Cardiac septum (tissue), 1 donor: Measurements from ENCODE around the gene UBE2QL1. TPM values are rescaled to one million over a fixed set of nuclear protein-coding genes. Genes with fewer than 3 reads are reported as not detected.

ENCODE experiments used
- DNase-seq: peaks from one replicate; pipeline ENCODE4 v3.0.0-alpha.2; 2020; ENCODE audit warnings: low spot score
- intact Hi-C: fragments of 100-400 bp; cut with DNase I; formaldehyde crosslinking; loops from one replicate; pipeline ENCODE4 v1.14.0; 2022
- total RNA-seq: library from RNA; stranded (reverse); fragmentation: NEBNext Ultra II Directional; extraction: Animal tissue kit (Norgen Biotek cat#: 25700); gene quantifications from one replicate; pipeline ENCODE4 v1.2.1, GENCODE V29; 2021
- donor health status: DM: no; HTN: no; CAD: no.

UBE2QL1 gene
- total RNA-seq, 1 donor from 2014 or later = 13.1 TPM

DNA sequence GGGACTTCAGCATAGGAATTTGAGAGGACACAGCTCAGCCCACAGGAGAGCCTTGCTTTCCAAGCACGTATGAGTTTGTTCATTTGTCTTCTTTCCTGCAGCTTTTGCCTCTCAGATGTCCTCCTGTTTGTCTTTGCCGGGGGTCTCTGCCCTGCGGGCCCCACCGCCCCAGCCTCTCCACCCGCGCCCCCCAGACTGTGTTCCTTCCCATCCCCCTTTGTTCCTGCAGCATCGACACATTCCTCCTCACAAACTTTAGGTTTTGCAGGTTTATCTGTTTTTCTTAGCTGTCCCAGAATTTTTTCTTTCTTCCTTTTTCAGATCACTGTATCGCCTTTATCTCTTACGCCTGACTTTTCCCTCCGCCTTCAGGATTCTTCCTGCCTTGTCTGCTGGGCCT is 18.9 kb downstream of the UBE2QL1 start:
- no peak for DNase-seq
- intact Hi-C loops = no loop called here

DNA sequence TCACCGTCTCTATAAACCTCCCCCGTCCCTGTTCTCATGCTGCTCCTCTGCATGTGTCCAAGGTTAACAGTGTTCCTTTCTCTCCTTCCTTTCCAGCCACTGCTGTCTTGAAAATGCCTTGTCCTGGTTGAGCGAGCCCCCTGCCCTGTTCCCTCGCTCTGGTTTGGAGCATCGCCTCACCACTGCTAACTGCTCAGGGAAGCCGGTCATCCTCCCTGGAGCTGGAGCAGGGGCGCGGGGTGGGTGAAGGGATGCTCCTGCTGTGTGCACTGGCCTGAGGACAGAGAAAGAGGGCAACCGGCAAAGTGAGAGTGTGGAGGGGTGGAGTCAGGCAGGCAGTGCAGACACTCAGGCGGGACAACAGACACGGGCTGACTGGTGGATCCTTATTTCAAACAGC is 19.4 kb downstream of the UBE2QL1 start:
- intact Hi-C loops = no loop called here
- peak; percentile 74 for DNase-seq

GRCh38 chr5:6468870-6469269 is 20.2 kb downstream of the UBE2QL1 start:
- DNase-seq = peak; percentile 60
- intact Hi-C loops = no loop called here

DNA sequence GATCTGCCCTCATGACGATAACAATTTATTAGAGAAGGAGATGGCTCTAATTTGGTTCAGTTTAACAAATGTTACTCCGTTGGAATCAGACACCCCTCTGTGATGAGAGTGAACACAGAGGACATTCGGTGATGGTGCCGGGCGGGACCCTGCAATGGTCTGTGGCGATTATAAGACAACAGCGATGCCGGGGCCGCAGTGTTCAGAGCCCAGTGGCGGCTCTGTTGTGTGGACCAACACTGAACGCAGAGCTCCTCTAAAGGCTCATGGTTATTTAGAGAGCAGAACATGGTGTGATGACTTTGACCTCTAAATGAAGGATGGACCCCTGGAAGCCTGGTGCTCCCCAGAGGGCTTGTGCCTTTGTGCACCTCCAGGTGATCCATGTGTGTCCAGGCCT is 21.2 kb downstream of the UBE2QL1 start:
- intact Hi-C loops = no loop called here
- DNase-seq = peak; percentile 66

DNA sequence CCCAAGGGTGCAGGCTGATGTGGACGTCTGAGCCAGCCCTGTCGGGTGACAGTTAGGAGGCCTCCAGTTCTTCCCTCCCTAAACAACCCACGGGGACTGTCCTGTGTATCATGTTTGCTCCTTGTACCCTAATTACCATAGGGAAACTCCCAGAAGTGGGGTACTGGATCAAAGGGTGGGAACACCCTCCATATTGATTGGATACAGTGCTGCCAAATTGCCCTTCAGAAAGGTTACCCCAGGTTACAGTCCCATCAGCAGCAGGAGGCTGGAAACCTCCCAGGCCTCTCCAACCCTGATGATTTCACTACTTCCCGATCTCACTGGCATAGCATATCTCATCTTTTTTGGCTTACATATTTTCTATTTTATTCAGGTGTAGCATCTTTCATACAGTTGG is 22.0 kb downstream of the UBE2QL1 start:
- intact Hi-C loops = no loop called here
- DNase-seq = no peak

- peak; percentile 57 for DNase-seq
- intact Hi-C loops = no loop called here
Observed at GRCh38 chr5:6471252-6471651, 22.6 kb downstream of the UBE2QL1 start.

GRCh38 chr5:6472792-6473191 is 24.1 kb downstream of the UBE2QL1 start:
- DNase-seq = peak; percentile 24
- intact Hi-C loops = no loop called here

DNA sequence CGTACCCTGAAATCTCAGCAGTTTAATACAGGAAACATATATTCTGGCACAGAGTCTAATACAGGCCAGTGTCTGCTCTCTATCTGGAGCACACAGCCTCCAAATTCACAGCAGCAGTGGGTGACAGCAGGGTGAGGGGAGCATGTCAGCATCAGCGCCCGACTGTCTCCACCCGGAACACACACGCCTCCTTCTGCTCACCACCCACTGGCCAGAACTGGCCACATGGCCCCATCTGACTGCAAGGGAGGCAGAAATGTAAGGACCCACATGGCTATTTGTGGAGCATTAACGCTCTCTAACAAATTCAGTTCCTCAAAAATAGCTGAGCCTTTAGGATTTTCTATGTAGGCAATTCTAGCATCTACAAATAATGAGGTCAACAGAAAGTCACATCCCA is 24.6 kb downstream of the UBE2QL1 start:
- intact Hi-C loops = no loop called here
- DNase-seq = peak; percentile 76

DNA sequence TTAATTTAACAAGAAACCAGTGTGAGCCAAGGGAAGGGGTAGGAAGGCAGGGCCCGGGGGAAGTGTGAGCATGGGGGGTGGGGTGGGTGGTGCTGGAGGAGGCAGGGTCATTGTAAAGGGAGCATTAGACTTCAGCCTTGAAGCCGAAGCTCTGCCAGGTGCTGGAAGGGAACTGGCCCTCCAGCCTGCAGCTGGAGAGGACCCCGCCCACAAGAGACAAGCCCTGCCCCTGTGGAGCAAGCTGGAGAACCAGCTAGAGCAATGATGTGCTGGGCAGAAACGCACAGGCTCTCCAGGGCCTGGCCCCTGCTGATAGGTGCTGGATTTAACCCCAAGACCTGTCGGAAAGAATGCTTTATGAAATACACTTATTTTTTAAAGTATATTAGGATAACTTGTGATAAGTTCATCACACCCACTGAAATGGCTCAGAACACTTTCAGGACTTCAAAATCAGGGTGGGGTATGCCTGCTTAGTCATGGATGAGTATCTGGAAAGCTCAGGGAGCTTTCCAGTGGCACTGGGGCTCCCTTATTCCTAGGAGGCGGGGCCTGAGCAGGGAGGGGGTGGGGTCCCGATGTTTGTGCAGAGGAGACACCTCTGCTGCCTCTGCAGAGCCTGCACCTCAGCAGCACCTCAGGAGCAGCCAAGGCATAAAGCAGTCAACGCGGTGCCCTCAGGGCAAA is 27.1 kb downstream of the UBE2QL1 start:
- DNase-seq = peak; percentile 72
- intact Hi-C loops = no loop called here

GRCh38 chr5:6476313-6476661 is 27.6 kb downstream of the UBE2QL1 start:
- intact Hi-C loops = no loop called here
- peak; percentile 60 for DNase-seq

DNA sequence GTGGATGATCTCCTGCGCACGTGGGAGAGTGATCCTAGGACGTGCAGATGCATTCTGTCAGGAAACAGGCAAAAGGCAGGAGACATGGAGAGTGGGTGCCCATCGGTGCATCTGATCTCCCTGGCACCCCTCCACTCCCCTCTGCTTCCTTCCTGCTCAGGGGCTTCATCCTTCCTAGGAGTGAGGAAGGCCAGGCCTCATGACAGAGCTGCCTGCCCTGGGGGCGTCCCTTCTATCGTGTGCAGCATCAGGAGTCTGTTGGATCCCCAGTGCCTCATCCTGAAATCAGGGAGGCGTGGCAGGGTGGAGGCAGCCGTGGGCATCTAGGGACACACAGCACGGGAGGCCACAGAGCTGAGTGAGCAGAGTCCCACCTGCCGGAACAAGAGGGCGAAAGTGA is 30.1 kb downstream of the UBE2QL1 start:
- DNase-seq = peak; percentile 58
- intact Hi-C loops = no loop called here

DNA sequence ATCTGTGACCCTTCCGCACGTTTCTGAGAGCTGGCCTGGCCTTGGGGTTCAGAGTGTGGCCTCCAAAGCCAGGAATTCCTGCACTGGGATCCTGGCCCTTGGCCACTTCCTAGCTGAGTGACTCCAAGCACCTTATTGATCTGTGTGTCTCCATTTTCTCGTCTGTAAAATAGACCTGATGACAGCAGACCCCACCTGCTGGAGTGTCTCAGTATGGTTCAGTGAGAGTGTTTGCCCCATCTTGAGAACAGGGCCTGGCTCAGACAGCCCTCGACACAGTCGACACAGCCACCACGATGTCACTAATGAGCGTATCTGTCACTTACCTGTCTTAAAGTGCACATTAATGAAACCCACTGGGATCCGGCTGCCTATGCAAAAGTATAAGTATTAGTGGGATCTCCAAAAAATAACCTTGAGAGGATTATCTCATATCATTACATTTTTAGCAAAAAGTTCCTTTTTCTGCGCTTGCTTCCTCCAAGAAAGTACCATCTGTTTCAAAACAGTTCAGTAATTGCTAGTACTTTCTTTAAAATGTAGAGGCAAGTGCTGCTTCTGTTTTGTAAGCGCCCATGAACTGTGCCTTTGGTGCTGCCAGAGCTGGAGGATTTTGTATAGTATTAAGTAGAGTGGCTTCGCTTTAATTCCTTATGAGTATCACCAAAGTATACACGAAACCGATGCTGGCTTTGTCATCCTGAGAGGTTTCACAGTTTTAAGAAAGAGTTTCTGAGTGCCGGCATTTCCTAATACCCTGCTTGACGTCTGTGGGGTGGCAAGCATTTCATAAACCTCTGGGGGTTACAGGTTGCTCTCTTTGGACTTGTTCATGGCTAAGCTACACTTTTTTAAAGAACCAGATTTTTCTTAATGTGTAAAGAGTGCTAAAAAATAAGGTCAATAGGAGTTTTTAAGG is 31.7 kb downstream of the UBE2QL1 start:
- DNase-seq = no peak
- intact Hi-C loops = no loop called here

GRCh38 chr5:6482735-6483134 is 34.1 kb downstream of the UBE2QL1 start:
- intact Hi-C loops = no loop called here
- peak; percentile 1 for DNase-seq

DNA sequence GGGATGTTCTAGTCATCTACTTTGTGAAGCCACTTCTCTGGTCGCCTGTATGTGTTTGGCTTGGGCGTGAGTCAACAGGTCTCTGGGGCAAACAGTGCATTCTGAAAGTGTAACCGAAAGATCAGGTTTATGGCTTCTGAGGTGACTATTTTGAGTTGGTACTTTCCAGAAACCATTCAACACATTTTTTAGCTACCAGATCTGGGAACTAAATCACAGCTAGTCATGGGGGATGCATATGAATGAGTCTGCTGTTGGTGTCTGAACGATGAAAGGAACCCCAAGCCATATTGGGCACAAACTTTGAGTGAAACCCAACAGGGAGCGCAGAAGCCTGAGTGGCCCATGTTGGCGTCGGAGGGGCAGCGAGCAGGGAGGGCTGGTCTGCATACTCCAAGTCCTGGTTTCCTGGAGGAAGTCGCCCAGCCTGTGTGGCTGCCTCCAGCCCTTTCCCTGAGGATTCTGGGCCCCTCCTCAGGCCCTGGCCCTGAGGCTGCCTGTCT is 35.3 kb downstream of the UBE2QL1 start:
- DNase-seq = peak; percentile 55

GRCh38 chr5:6484446-6484845 is 35.8 kb downstream of the UBE2QL1 start:
- intact Hi-C loops = no loop called here
- peak; percentile 57 for DNase-seq

More for the DNA sequence above, 35.3 kb downstream of the UBE2QL1 start:
- intact Hi-C loops = no loop called here

GRCh38 chr5:6484899-6485298 is 36.2 kb downstream of the UBE2QL1 start:
- intact Hi-C loops = no loop called here
- peak; percentile 64 for DNase-seq

- DNase-seq = no peak
- intact Hi-C loops = no loop called here
Observed at GRCh38 chr5:6485441-6485840, 36.8 kb downstream of the UBE2QL1 start.

DNA sequence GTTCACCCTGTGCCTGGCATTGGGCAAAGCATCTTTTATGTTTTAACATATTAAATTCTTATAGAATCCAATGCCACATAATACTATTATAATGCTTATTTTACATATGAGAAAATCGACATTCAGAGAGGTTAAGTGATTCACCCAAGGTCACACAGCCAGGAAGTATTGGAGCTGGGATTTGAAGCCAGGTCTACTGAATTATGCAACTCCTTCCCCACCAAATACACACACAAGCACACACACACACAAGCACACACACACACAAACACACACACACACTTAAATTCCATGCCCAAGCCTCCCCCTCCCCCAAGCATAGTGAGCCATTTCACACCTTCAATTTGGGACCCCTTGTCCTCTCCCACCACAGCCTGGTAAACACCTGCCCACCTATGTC is 37.4 kb downstream of the UBE2QL1 start:
- intact Hi-C loops = no loop called here
- DNase-seq = no peak

DNA sequence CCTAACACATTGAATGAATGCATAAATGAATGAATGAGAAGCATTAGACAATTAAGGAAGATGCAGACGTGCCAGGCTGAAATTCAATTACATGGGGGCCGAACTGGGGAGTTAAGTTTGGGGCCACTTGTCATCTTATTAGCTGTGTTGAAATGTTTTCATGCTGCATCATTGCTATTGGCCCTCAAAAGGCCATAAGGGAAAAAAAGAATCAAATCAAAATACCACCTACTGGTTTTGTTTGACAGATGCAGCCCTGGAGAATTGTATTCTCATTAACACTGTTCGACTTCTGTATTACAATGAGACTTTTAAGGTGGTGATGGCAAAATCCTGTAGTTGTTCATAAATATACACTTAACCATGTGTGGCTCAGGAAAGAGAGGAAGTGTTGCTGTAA is 38.4 kb downstream of the UBE2QL1 start:
- DNase-seq = no peak
- intact Hi-C loops = no loop called here

DNA sequence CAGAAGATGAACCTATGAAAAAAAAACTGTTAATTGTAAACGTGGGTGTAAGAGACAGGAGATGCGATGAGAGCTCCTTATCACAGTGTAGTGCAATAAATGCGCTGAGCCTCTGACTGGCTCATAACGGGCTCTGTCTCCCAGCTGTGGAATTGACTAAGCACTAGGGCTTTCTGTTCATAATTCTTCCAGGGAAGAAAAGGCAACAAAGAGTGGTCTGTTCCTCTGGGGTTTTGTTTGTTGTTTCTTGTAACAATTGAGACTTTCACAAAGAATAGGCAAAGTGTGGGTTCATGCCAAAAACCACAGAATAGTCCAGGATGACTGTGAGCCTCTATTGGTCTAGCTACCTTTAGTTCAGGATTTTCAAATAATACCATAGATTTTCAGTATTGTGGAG is 39.4 kb downstream of the UBE2QL1 start:
- no peak for DNase-seq
- intact Hi-C loops = no loop called here

DNA sequence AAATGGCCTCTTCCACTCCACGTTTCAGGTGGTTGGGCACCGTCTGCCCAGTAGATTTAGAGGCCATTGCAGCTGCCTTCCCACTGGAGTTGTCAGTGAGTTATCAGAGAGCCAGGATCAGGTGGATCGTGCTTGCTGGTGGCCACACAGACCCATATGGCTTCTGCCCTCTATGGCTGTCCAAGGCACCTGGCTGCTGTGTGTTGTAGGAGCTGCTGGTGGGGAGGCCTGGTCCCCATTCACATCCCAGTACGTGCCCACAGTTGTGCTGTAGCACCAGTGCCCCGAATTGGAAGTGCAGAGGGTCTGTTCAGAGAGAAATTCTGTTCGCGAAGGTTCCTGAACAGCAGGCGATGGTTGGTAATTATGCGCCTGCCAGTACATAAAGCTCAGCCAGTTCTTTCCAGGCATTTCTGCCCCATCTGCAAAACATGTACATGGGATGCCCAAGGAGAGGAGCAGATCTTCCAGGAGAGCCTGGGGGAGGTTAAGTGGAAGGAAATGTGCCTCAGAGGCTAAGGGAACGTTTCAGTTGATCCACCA is 41.1 kb downstream of the UBE2QL1 start:
- DNase-seq = peak; percentile 55
- intact Hi-C loops = no loop called here
